Measurements from ENCODE around the gene SLC41A2. TPM values are rescaled to one million over a fixed set of nuclear protein-coding genes. Genes with fewer than 3 reads are reported as not detected.

SLC41A2 gene
- total and polyA plus RNA-seq, 4 donors = 7.7 to 235 (median 25.2) TPM

DNA sequence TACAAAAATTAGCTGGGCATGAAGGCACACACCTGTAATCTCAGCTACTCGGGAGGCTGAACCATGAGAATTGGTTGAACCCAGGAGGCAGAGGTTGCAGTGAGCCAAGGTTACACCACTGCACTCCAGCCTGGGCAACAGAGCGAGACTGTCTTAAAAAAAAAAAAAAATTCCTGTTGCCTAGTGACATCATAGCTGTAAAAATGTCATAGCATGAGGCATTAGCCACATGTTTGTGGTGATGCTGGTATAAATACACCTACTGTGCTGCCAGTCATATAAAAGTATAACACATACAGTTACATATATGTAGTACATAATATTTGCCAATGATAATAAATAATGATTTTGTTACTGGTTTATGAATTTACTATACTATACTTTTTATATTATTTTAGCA lies 22.2 kb downstream of the SLC41A2 start:
- Histone ChIP-seq H3K36me3 (ENCODE audit: control insufficient read depth in 4 of 4, insufficient read depth in 3 of 4, low read depth in 1 of 4, low read length in 3 of 4) (peaks cover 0 to 3% (median 0%) of the 10 kb centered on the region in 4 donors), H3K27ac (ENCODE audit: low read depth in 1 of 2, low read length in 2 of 2) (no peak overlapping the region), H3K27me3 (ENCODE audit: control insufficient read depth in 4 of 4, insufficient read depth in 4 of 4, low read length in 3 of 4) (no peaks in the 10 kb centered on the region), H3K4me1 (ENCODE audit: control insufficient read depth in 4 of 4, insufficient read depth in 4 of 4, low read length in 3 of 4) (peaks cover 4 to 24% (median 14%) of the 10 kb centered on the region in 4 donors), H3K9me3 (ENCODE audit: control insufficient read depth in 4 of 4, low read length in 3 of 4) (no peaks in the 10 kb centered on the region), H3K9ac (ENCODE audit: low read depth in 1 of 2, low read length in 2 of 2) (no peak overlapping the region), H3K4me3 (ENCODE audit: low read depth in 1 of 3, low read length in 3 of 3) (no peak overlapping the region)
- TF ChIP-seq JUND (IDR thresholded peaks at IDR 0.05) = no peak
- TF ChIP-seq SP1 (IDR thresholded peaks at IDR 0.05) = no peak
- TF ChIP-seq TAF1 (conservative IDR thresholded peaks at IDR 0.05) = no peak
- no peak for TF ChIP-seq NR2F2 (IDR thresholded peaks at IDR 0.05)
- TF ChIP-seq FOXA1 (IDR thresholded peaks at IDR 0.05) = no peak
- TF ChIP-seq REST (IDR thresholded peaks at IDR 0.05) = no peak
- no peak for TF ChIP-seq ZBTB33 (IDR thresholded peaks at IDR 0.05)
- TF ChIP-seq, protein P1, sequence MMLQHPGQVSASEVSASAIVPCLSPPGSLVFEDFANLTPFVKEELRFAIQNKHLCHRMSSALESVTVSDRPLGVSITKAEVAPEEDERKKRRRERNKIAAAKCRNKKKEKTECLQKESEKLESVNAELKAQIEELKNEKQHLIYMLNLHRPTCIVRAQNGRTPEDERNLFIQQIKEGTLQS (IDR thresholded peaks at IDR 0.05) = no peak
- TF ChIP-seq, protein P2, sequence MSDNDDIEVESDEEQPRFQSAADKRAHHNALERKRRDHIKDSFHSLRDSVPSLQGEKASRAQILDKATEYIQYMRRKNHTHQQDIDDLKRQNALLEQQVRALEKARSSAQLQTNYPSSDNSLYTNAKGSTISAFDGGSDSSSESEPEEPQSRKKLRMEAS (IDR thresholded peaks at IDR 0.05) = no peak
- TF ChIP-seq HNF4A (conservative IDR thresholded peaks at IDR 0.05) = no peak
- no peak for TF ChIP-seq GABPA (IDR thresholded peaks at IDR 0.05 in 1 of 2, conservative IDR thresholded peaks at IDR 0.05 in 1 of 2)
- TF ChIP-seq HNF4G (IDR thresholded peaks at IDR 0.05) = no peak
- TF ChIP-seq, protein P3, sequence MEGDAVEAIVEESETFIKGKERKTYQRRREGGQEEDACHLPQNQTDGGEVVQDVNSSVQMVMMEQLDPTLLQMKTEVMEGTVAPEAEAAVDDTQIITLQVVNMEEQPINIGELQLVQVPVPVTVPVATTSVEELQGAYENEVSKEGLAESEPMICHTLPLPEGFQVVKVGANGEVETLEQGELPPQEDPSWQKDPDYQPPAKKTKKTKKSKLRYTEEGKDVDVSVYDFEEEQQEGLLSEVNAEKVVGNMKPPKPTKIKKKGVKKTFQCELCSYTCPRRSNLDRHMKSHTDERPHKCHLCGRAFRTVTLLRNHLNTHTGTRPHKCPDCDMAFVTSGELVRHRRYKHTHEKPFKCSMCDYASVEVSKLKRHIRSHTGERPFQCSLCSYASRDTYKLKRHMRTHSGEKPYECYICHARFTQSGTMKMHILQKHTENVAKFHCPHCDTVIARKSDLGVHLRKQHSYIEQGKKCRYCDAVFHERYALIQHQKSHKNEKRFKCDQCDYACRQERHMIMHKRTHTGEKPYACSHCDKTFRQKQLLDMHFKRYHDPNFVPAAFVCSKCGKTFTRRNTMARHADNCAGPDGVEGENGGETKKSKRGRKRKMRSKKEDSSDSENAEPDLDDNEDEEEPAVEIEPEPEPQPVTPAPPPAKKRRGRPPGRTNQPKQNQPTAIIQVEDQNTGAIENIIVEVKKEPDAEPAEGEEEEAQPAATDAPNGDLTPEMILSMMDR (IDR thresholded peaks at IDR 0.05; ENCODE audit: low read depth, low read length, missing input control) = no peak
- no peak for TF ChIP-seq FOXA2 (IDR thresholded peaks at IDR 0.05)
- TF ChIP-seq RXRA (IDR thresholded peaks at IDR 0.05) = no peak
- no peak for TF ChIP-seq YY1 (IDR thresholded peaks at IDR 0.05)
- no peak for TF ChIP-seq EGR1 (IDR thresholded peaks at IDR 0.05; ENCODE audit: low read depth in 2 of 2)
- 93% methylated on average over 2 of the region's 2 CpGs for WGBS
- no peak for DNase-seq (ENCODE audit: low spot score)
